Astrocyte (in vitro differentiated cells and primary cell): ENCODE data around the gene KRT82.

Experiments used
- EZH2 ChIP-seq: IDR thresholded peaks from 2 replicates; pipeline ENCODE4 v1.6.1; 2012; ENCODE audit warnings: mild to moderate bottlenecking, low read length, inconsistent platforms; ENCODE audit not compliant: insufficient read depth
- TF ChIP-seq, protein P1 (sequence below): IDR thresholded peaks from 2 replicates; pipeline ENCODE4 v1.5.1; 2011; ENCODE audit warnings: low read depth, mild to moderate bottlenecking, inconsistent platforms, low read length, moderate library complexity; ENCODE audit not compliant: insufficient read depth

DNA sequence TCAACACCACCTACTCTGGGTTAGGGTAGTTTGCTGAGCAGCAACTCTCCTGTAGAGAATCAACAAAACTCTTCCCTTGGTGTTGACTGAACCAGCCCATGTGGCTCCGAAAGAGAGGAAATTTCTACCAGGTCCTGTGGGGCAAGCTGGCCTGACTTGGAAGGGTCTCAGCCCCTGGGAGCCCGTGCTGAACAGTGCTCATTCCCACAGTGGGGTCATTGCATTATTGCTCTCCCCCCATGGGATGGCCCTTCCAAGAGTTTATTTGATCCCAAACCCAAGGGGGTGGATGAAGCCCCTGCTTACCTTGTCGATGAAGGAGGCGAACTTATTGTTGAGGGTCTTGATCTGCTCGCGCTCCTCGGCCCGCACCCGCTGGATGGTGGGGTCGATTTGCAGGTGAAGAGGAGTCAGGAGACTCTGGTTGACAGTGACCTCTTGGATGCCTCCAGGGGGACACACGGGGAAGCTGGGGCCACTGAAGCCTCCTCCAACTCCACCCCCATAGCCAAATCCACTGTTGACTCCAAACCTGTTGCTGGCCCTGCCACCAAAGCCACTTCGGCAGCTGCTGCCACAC, 27.5 kb upstream of the KRT82 start:
- TF ChIP-seq, protein P1, sequence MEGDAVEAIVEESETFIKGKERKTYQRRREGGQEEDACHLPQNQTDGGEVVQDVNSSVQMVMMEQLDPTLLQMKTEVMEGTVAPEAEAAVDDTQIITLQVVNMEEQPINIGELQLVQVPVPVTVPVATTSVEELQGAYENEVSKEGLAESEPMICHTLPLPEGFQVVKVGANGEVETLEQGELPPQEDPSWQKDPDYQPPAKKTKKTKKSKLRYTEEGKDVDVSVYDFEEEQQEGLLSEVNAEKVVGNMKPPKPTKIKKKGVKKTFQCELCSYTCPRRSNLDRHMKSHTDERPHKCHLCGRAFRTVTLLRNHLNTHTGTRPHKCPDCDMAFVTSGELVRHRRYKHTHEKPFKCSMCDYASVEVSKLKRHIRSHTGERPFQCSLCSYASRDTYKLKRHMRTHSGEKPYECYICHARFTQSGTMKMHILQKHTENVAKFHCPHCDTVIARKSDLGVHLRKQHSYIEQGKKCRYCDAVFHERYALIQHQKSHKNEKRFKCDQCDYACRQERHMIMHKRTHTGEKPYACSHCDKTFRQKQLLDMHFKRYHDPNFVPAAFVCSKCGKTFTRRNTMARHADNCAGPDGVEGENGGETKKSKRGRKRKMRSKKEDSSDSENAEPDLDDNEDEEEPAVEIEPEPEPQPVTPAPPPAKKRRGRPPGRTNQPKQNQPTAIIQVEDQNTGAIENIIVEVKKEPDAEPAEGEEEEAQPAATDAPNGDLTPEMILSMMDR = no peak
- no peak for TF ChIP-seq EZH2
